PC-9 (cell line): ENCODE measurements around the gene AMZ1.

Experiments
- CTCF ChIP-seq: fragments of 200-600 bp; sonication (generic); conservative IDR thresholded peaks from 2 replicates; pipeline ENCODE4 v1.6.1; 2017; ENCODE audit warnings: mixed run types, antibody characterized with exemption, mild to moderate bottlenecking, moderate library complexity
- EZH2 ChIP-seq: fragments of 200-600 bp; sonication (generic); IDR thresholded peaks from 2 replicates; pipeline ENCODE4 v1.8.0; 2017; ENCODE audit warnings: antibody characterized with exemption, low read depth

- TF ChIP-seq CTCF = no peak
- no peak for TF ChIP-seq EZH2
Measured at GRCh38 chr7:2761801-2762497, 73.9 kb downstream of the AMZ1 start.
